GM18517 (cell line): ENCODE measurements around the gene ELMOD1.

Source experiments
- ATAC-seq: cut with Tn5 transposase; IDR thresholded peaks from one replicate; pipeline ENCODE4 v1.9.1; 2021; ENCODE audit warnings: mild to moderate bottlenecking, moderate library complexity; ENCODE audit not compliant: unreplicated experiment

Gene ELMOD1

GRCh38 chr11:107683061-107683460 lies 92.1 kb downstream of the ELMOD1 start:
- no peak for ATAC-seq

- no peak for ATAC-seq
These were observed 92.9 kb downstream of the ELMOD1 start for GRCh38 chr11:107683807-107684206.

DNA sequence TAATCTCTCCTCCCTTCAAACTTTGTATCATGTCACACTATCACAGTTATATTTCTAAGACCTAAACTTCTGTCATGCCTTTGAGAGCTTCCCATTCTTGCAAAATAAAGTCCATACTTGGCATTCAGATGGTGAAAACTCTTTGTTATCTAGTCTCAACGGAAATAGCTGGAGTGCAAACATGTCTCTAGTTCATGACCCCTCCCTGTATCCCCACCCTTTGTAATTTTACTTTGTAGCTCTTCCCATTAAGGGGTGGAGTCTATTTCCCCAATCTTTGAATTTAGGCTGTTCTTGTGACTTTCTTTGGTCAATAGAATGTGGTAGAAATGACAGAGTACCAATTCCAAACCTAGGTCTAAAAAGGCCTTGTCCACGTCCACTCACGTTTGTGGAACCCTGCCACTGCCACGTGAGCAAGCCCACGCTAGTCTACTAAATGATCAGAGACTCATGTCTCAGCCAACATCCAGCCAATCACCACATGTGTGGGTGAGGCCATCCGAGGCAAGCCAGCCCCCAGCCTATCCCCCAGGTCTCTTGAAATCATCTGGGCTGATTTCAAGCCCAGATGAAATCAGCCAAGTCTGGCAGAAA lies 97.5 kb downstream of the ELMOD1 start:
- ATAC-seq, result no peak

DNA sequence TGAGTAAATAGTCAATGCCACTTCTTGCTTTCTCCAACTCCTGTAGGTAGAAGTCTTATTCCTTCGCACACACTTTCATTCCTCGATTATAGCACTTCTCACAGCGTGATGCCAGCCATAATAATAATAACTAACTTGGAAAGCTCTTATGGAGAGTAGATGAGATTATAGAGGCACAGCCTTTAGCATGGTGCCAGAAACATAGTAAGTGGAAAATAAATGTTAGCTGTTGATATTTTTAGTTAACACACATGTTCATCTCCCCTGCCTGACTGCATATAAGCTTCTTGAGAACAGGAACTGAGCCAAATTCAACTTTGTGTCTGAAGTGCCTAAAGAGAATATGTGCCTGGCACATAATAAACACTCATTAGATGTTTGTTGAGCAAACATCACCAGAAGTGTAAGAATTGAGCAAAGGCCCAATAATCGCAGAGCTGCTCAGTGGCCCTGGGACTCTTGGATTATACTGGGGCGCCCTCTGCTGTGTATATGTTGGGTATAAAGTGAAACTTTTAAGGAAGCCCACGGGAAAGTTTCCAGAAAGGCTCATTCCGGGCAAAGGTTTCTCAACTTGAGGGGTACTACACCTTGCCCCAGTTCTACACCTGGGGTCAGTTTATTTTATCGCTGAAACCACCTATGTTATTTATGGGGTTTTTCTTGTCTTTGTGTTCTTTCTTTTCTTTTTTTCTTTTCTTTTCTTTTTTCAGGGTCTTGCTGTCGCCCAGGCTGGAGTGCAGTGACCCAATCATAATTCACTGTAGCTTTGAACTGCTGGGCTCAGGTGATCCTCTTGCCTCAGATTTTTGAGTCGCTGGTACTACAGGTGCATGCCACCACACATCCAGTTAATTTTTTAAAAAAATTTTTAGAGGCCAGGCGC lies 98.6 kb downstream of the ELMOD1 start:
- no peak for ATAC-seq

- ATAC-seq, result no peak
These were observed 100.2 kb downstream of the ELMOD1 start for GRCh38 chr11:107691000-107691750.

GRCh38 chr11:107695446-107695845 lies 104.5 kb downstream of the ELMOD1 start:
- ATAC-seq, result no peak

- ATAC-seq, result no peak
These were observed 105.2 kb downstream of the ELMOD1 start for GRCh38 chr11:107696140-107696539.

GRCh38 chr11:107697291-107697690 lies 106.3 kb downstream of the ELMOD1 start:
- ATAC-seq, result no peak

DNA sequence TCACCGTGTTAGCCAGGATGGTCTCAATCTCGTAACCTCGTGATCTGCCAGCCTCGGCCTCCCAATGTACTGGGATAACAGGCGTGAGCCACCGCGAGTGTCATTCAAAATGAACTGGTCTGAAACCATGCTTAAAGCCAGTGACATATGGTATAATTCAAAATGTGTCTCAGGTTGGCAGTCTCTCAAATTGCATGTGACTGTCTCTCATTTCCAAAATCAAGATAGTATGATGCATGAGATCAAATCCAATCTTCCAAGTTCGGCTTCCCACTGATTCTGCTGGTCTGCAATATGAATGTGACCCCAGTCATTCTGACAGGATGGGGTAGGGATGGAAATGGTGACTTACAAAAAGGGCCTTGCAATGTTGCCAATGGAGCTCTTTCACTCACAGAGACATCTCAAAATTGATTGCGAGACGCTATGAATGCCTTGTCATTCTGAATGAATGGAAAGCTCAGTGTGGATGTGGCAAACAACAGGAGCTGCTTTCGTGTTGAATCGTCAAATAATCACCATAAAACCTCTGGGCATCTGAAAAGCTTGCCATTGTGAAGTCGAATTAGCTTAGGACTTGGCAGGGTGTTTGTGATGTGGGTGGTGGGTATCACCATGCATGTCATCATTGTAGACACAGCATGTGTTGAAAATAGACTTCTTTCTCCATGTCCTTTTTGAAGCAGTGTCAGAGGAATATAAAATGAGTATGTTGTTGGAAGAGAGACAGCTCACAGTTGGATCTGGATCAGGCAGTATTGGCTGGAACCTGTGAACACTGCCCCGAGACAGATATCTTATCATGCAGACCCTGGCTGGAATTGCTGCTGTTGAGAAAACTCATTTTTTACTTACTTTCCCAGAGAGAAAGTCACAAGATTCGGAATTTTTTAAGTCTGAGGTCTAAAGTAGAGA lies 108.7 kb downstream of the ELMOD1 start:
- ATAC-seq, result no peak

- ATAC-seq, result no peak
These were observed 111.2 kb downstream of the ELMOD1 start for GRCh38 chr11:107702109-107702660.

DNA sequence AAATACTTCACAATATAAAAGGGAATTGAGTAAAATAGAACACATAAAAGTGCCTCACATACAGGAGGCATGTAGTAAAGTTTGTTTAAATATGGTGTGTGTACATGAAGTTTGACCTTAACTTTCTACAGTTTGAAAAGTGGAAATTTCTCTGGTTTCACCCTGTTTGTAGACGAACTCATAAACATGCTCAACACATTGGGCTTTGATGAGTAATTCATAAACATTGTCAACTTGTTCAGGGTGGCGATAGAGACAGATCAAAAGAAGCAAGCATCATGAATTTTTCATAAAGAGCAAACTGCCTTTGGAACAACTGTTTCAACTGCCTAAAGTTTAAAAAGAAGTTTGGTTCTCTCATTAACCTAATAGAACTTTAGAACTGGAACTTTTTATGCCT lies 111.8 kb downstream of the ELMOD1 start:
- ATAC-seq, result no peak

DNA sequence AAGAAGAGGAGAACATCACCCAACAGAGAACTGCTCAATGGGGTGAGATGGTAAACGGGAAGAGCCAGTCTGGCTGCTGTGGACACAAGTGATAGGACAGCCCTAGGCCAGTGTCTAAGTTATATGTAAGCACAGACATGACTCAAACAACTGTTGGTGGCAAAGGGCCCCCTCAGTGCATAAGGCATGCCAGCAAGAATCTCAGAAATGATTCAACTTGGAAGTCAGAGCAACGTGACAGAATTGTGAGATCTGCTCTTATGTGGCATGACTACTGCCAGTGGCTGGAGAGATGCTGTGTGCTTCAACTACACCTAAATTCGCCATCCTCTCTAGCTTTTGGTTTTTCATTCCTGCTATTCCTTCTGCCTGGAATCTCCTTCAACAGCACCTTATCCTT lies 113.5 kb downstream of the ELMOD1 start:
- ATAC-seq, result no peak

DNA sequence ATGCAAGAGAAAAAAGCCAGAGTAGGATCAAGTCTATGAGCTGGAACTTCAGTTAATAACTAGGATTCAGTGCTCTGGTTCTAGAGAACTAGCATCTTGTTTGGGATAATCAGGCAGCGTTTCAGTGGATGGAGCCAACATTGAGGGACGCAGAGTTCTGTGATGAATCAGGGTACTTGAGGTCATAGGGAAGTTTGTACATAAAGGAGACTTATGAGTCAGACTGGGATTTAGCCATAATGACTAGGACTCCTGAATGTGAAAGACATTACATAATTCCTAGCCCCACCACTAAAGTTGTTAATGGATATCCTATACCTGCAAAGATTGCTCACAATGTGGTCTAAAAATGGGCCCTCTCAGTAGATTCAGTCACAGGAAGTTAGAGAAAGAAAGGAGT lies 114.1 kb downstream of the ELMOD1 start:
- no peak for ATAC-seq

GRCh38 chr11:107706531-107706930 lies 115.6 kb downstream of the ELMOD1 start:
- no peak for ATAC-seq

GRCh38 chr11:107707215-107707671 lies 116.3 kb downstream of the ELMOD1 start:
- ATAC-seq, result no peak

DNA sequence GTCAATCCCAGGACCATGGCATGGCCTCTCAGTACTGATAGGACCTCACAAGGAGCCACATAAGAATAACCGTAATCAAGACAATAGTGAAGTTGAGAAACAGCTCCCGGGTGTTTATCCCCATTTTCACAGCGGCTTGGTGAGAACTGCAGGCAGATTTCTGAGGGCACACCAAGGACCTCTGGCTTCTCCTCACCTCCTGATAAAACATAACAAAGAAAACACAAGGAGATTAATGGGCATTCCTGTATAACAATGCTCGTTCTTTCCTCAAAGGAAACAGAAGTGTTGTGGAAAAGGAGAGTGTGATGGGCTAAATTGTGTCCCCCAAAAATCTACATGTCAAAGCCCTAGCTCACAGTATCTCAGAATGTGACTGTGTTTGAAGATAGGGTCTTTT lies 116.9 kb downstream of the ELMOD1 start:
- ATAC-seq, result no peak

GRCh38 chr11:107708792-107709191 lies 117.8 kb downstream of the ELMOD1 start:
- no peak for ATAC-seq

DNA sequence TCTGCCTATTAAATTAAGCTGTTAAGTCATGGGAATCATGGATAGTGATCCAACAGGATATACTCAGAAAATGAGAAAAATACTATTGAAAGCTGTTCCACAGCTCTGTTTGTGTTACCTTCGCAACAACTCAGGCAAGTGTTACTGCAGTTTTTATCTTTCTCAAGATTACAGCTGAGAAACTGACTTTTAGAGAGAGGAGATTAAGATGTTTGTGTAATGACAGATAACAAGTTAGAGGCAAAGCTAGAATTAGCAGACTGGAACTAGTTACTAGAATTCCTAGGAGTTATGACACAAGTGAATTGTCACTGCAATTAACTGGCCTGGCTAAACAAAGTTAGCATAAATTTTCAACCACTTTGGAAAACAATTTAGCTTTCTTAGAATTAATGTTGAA lies 119.4 kb downstream of the ELMOD1 start:
- no peak for ATAC-seq

DNA sequence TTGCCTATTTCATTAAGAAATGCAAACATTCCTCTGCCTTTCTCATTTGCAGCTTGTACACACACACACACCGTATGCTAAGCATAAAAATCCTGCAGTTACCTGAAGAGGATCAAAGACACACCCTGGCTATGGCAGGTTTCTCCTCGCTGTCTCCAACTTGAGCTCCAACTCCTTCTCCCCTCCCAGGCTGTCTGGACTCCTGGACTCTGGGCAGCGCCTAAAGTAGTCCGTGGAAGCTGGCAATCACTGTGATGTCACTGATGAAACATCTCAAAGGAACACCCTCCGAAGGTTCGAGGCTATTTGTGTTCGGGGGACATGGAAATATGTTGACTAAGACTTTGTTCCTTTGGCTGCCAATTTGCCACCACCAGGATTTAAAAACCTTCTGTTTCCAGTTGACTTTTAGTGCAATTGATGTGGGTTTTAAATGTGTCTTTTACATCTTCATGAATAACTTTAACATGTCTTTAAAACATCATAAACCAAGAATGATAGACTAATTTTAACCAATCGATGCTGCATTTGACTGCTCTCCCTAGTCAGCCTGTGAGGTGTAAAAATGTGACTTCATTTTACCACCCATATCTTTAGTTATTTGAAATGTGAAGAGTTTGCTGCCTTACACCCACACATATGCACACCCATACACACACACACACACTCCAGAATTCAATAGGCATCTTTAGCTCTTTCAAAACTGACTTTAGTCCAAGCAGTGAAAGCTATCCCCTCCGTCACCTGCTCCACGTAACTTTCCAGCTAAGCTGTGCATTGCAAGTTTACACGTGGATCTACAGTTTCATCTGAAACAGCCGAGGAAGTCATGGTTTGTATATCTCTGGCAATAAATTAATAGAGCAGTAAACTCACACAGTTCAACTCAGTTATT lies 121.2 kb downstream of the ELMOD1 start, which contains the start of gene SLN:
SLN (minus strand) TSS at position 196 of the 895 bp plus-strand sequence.
- no peak for ATAC-seq
